HEK293 (cell line): ENCODE data around the gene EME1.

Source experiments
- ATF2 ChIP-seq: fragments of 450-650 bp; formaldehyde crosslinking; IDR thresholded peaks from 2 replicates; pipeline ENCODE4 v1.5.1; 2016; ENCODE audit warnings: missing biosample characterization, missing genetic modification characterization, low read depth
- CTCF ChIP-seq: fragments of 450-650 bp; formaldehyde crosslinking; IDR thresholded peaks from 2 replicates; pipeline ENCODE4 v1.5.1; 2016; ENCODE audit warnings: missing biosample characterization, missing genetic modification characterization
- HOXA7 ChIP-seq: sonication (generic); formaldehyde crosslinking; IDR thresholded peaks from 2 replicates; pipeline ENCODE4 v1.8.1; 2022; ENCODE audit warnings: missing genetic modification reagents, borderline replicate concordance
- PBX3 ChIP-seq: sonication (generic); formaldehyde crosslinking; IDR thresholded peaks from 2 replicates; pipeline ENCODE4 v1.8.1; 2022; ENCODE audit warnings: mild to moderate bottlenecking, moderate library complexity, missing genetic modification reagents
- YY2 ChIP-seq: fragments of 450-650 bp; formaldehyde crosslinking; IDR thresholded peaks from 2 replicates; pipeline ENCODE4 v1.5.1; 2016; ENCODE audit warnings: missing biosample characterization, missing genetic modification characterization
- ZFP41 ChIP-seq: fragments of 450-650 bp; formaldehyde crosslinking; IDR thresholded peaks from 2 replicates; pipeline ENCODE4 v1.5.1; 2016; ENCODE audit warnings: missing biosample characterization, missing genetic modification characterization, borderline replicate concordance
- ZNF341 ChIP-seq: fragments of 450-650 bp; formaldehyde crosslinking; IDR thresholded peaks from 2 replicates; pipeline ENCODE4; 2016; ENCODE audit warnings: low read depth, missing biosample characterization, missing genetic modification characterization
- ZNF391 ChIP-seq: fragments of 450-650 bp; formaldehyde crosslinking; IDR thresholded peaks from 2 replicates; pipeline ENCODE4 v1.5.1; 2016; ENCODE audit warnings: low read depth, missing biosample characterization, missing genetic modification characterization, borderline replicate concordance
- ZNF561 ChIP-seq: fragments of 450-650 bp; IDR thresholded peaks from 2 replicates; pipeline ENCODE4 v1.5.1; 2018; ENCODE audit warnings: missing biosample characterization, missing genetic modification characterization, borderline replicate concordance
- ZNF610 ChIP-seq: fragments of 450-650 bp; formaldehyde crosslinking; IDR thresholded peaks from 2 replicates; pipeline ENCODE4 v1.5.1; 2016; ENCODE audit warnings: missing biosample characterization, missing genetic modification characterization, borderline replicate concordance
- TF ChIP-seq, protein P1 (sequence below): fragments of 450-650 bp; formaldehyde crosslinking; IDR thresholded peaks from 2 replicates; pipeline ENCODE4 v1.5.1; 2017; ENCODE audit warnings: missing biosample characterization, missing genetic modification characterization

GRCh38 chr17:50349243-50349600 is 23.8 kb upstream of the EME1 start:
- TF ChIP-seq ZNF610 (tag by site-specific recombination), result no peak
- TF ChIP-seq CTCF (tag by site-specific recombination), result no peak
- no peak for TF ChIP-seq PBX3 (CRISPR knock-in tag)
- TF ChIP-seq, protein P1, sequence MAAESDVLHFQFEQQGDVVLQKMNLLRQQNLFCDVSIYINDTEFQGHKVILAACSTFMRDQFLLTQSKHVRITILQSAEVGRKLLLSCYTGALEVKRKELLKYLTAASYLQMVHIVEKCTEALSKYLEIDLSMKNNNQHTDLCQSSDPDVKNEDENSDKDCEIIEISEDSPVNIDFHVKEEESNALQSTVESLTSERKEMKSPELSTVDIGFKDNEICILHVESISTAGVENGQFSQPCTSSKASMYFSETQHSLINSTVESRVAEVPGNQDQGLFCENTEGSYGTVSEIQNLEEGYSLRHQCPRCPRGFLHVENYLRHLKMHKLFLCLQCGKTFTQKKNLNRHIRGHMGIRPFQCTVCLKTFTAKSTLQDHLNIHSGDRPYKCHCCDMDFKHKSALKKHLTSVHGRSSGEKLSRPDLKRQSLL (tag by site-specific recombination), result no peak
- no peak for TF ChIP-seq ZNF391
- TF ChIP-seq HOXA7 (CRISPR knock-in tag), result no peak
- no peak for TF ChIP-seq YY2 (tag by site-specific recombination)
- no peak for TF ChIP-seq ZNF561 (tag by site-specific recombination)
- no peak for TF ChIP-seq ZFP41 (tag by site-specific recombination)
- TF ChIP-seq ATF2, result no peak
- no peak for TF ChIP-seq ZNF341 (tag by site-specific recombination)
